IMR-90 (cell line): ENCODE results near the gene HLA-DOB. TPM values are rescaled to one million over a fixed set of nuclear protein-coding genes. Genes with fewer than 3 reads are reported as not detected.

Experiments used
- ATAC-seq: fragments of 200-7000 bp; cut with Tn5 transposase; 2 replicates; pipeline ENCODE4 v1.9.1; 2020; ENCODE audit warnings: low read depth, mild to moderate bottlenecking, moderate library complexity
- Bru-seq: library from RNA; stranded (reverse); fragments of 400-500 nt; gene quantifications from one replicate; lab custom pipeline; 2021; lab: Mats Ljungman, UMichigan
- BruChase-seq, 2 experiments: library from RNA; stranded (reverse); fragments of 400-500 nt; gene quantifications; one replicate each; lab custom pipeline; 2021; lab: Mats Ljungman, UMichigan
- BruUV-seq: library from RNA; stranded (reverse); fragments of 400-500 nt; replicated peaks from 2 replicates; lab custom pipeline; 2021; lab: Mats Ljungman, UMichigan
- CTCF ChIA-PET: fragments of 300-600 bp; formaldehyde crosslinking; extraction: SDS; loops from one replicate; lab custom pipeline; 2021; ENCODE audit warnings: antibody characterized with exemption; lab: Yijun Ruan, JAX
- POLR2A ChIA-PET: fragments of 300-600 bp; sonication (Branson Sonifier 250); formaldehyde crosslinking; loops from one replicate; lab custom pipeline; 2022; ENCODE audit warnings: antibody characterized with exemption; ENCODE audit not compliant: unreplicated experiment; lab: Charles Lee
- DNase-seq: peaks from one replicate; pipeline ENCODE4 v3.0.0; 2013
- H2AFZ ChIP-seq: replicated peaks from 2 replicates; pipeline ENCODE3; 2013; ENCODE audit warnings: low read length, mild to moderate bottlenecking; ENCODE audit not compliant: poor library complexity
- H2AK5ac ChIP-seq: 2 replicates; pipeline ENCODE4 v1.6.1; 2013; ENCODE audit warnings: low read depth, low read length, inconsistent platforms
- H2AK9ac ChIP-seq: replicated peaks from 2 replicates; pipeline ENCODE3; 2013; ENCODE audit warnings: mild to moderate bottlenecking, low read depth, low read length, moderate library complexity; ENCODE audit not compliant: poor library complexity
- H2BK120ac ChIP-seq: 2 replicates; pipeline ENCODE4 v1.6.1; 2013; ENCODE audit warnings: low read depth, low read length, inconsistent platforms
- H2BK15ac ChIP-seq: 3 replicates; pipeline ENCODE4 v1.6.1; 2013; ENCODE audit warnings: low read depth, low read length, inconsistent platforms
- H2BK20ac ChIP-seq: 2 replicates; pipeline ENCODE4 v1.6.1; 2013; ENCODE audit warnings: low read depth, mild to moderate bottlenecking, inconsistent platforms, low read length, moderate library complexity
- H2BK5ac ChIP-seq: 2 replicates; pipeline ENCODE4 v1.6.1; 2013; ENCODE audit warnings: mild to moderate bottlenecking, low read depth, low read length, inconsistent platforms; ENCODE audit not compliant: poor library complexity, severe bottlenecking
- H3K14ac ChIP-seq: replicated peaks from 2 replicates; pipeline ENCODE4 v1.6.1; 2013; ENCODE audit warnings: low read depth, low read length, inconsistent platforms
- H3K18ac ChIP-seq: 2 replicates; pipeline ENCODE4 v1.6.1; 2013; ENCODE audit warnings: low read depth, low read length, control low read depth
- H3K23ac ChIP-seq: 2 replicates; pipeline ENCODE4 v1.6.1; 2013; ENCODE audit warnings: low read depth, low read length, inconsistent platforms
- H3K27ac ChIP-seq: 2 replicates; pipeline ENCODE4 v1.5.1; 2013; ENCODE audit warnings: mild to moderate bottlenecking, control low read depth, low read length; ENCODE audit not compliant: insufficient read depth
- H3K27me3 ChIP-seq: 2 replicates; pipeline ENCODE4 v1.6.1; 2013; ENCODE audit warnings: low read length; ENCODE audit not compliant: control insufficient read depth, insufficient read depth
- H3K36me3 ChIP-seq: 2 replicates; pipeline ENCODE4 v1.6.1; 2013; ENCODE audit warnings: low read length, mixed read lengths; ENCODE audit not compliant: control insufficient read depth, insufficient read depth
- H3K4ac ChIP-seq: 2 replicates; pipeline ENCODE4 v1.6.1; 2013; ENCODE audit warnings: low read depth, low read length, inconsistent platforms
- H3K4me1 ChIP-seq: 2 replicates; pipeline ENCODE4 v1.6.1; 2013; ENCODE audit warnings: low read length, mixed read lengths; ENCODE audit not compliant: control insufficient read depth, insufficient read depth
- H3K4me2 ChIP-seq: 2 replicates; pipeline ENCODE4 v1.6.1; 2013; ENCODE audit warnings: low read depth, mild to moderate bottlenecking, control low read depth, low read length, moderate library complexity
- H3K4me3 ChIP-seq: 2 replicates; pipeline ENCODE4 v1.5.1; 2013; ENCODE audit warnings: low read depth, mild to moderate bottlenecking, control low read depth, low read length, moderate library complexity; ENCODE audit not compliant: insufficient read depth
- H3K56ac ChIP-seq: 2 replicates; pipeline ENCODE4 v1.6.1; 2013; ENCODE audit warnings: low read length, inconsistent platforms; ENCODE audit not compliant: insufficient read depth; ENCODE audit errors: extremely low read depth
- H3K79me1 ChIP-seq, 2 experiments: 2 replicates each; pipeline ENCODE4 v1.6.1; 2013; ENCODE audit warnings: low read length in 2 of 2, inconsistent platforms in 1 of 2, low read depth in 1 of 2
- H3K9ac ChIP-seq: 2 replicates; pipeline ENCODE4 v1.6.1; 2013; ENCODE audit warnings: low read depth, low read length, control low read depth
- H3K9me1 ChIP-seq: 2 replicates; pipeline ENCODE4 v1.6.1; 2013; ENCODE audit warnings: low read length, inconsistent platforms; ENCODE audit not compliant: insufficient read depth
- H3K9me3 ChIP-seq: 2 replicates; pipeline ENCODE4 v1.6.1; 2013; ENCODE audit warnings: low read length; ENCODE audit not compliant: control insufficient read depth, insufficient read depth
- H4K20me1 ChIP-seq: 2 replicates; pipeline ENCODE4 v1.6.1; 2013; ENCODE audit warnings: low read length, inconsistent platforms; ENCODE audit not compliant: insufficient read depth
- H4K5ac ChIP-seq: 2 replicates; pipeline ENCODE4 v1.6.1; 2013; ENCODE audit warnings: mild to moderate bottlenecking, low read depth, low read length, control low read depth
- H4K8ac ChIP-seq, 2 experiments: 2 replicates each; pipeline ENCODE4 v1.6.1; 2013; ENCODE audit warnings: low read depth in 2 of 2, low read length in 2 of 2, control low read depth in 1 of 2, inconsistent platforms in 1 of 2
- H4K91ac ChIP-seq: 2 replicates; pipeline ENCODE4 v1.6.1; 2013; ENCODE audit warnings: low read depth, low read length, inconsistent platforms; ENCODE audit not compliant: insufficient read depth
- RFX5 ChIP-seq: IDR thresholded peaks from 2 replicates; pipeline ENCODE4 v1.8.0; 2012; ENCODE audit warnings: low read depth, mild to moderate bottlenecking, low read length, moderate library complexity
- SMC3 ChIP-seq: fragments of 150-350 bp; IDR thresholded peaks from 2 replicates; pipeline ENCODE4 v1.6.1; 2016; ENCODE audit warnings: low read depth, mild to moderate bottlenecking, antibody characterized with exemption, low read length, moderate library complexity
- WGBS, 2 experiments: methylation state at CpG; one replicate each; pipeline versions ENCODE4 v1.1.5 to v1.1.7; 2013; ENCODE audit warnings: missing lambda C conversion rate in 2 of 2; ENCODE audit not compliant: insufficient read length in 1 of 2; ENCODE audit errors: extremely low coverage in 2 of 2; 5-methylcytosine and 5-hydroxymethylcytosine counted together
- dilution Hi-C: fragments of 300-500 bp; cut with HindIII; formaldehyde crosslinking; loops from one replicate; pipeline ENCODE4 v1.14.3; 2018; ENCODE audit warnings: low sequenced_read_pairs; ENCODE audit not compliant: unreplicated experiment
- in situ Hi-C: fragments of 300-500 bp; cut with MboI; formaldehyde crosslinking; loops from 3 replicates; pipeline ENCODE4 v1.14.3; 2019; ENCODE audit warnings: low sequenced_read_pairs, inconsistent platforms, mixed read lengths
- intact Hi-C: fragments of 100-400 bp; cut with micrococcal nuclease; formaldehyde crosslinking; loops from 2 replicates; pipeline ENCODE4 v1.10.0; 2022
- long read RNA-seq: library from polyadenylated mRNA; unstranded; transcript quantifications from one replicate; pipeline ENCODE4 v2.0.0, GENCODE V29; 2021; ENCODE audit not compliant: unreplicated experiment
- polyA plus RNA-seq, 3 experiments: library from polyadenylated mRNA; depleted of rRNA; stranded (reverse); fragments of >200 nt; gene quantifications; 2 replicates each; pipeline ENCODE4 v1.2.3, GENCODE V29; 2012; ENCODE audit warnings: low replicate concordance in 1 of 3
- total RNA-seq: library from RNA; depleted of rRNA; stranded (reverse); fragments of >200 nt; gene quantifications from 2 replicates; pipeline ENCODE4 v1.2.3, GENCODE V29; 2012; rRNA removed

HLA-DOB gene
- total RNA-seq: 0.28 and 0.36 TPM in 2 replicates
- 1.6 and 2.3 TPM in 2 replicates for polyA plus RNA-seq (2012; rRNA removed)
- 0.20 and 0.48 TPM in 2 replicates for polyA plus RNA-seq (2012; cell fraction: cytosol; rRNA removed)
- polyA plus RNA-seq (2012; cell fraction: nucleus; rRNA removed; ENCODE audit: low replicate concordance): 8.4 and 25.1 TPM in 2 replicates
- percentile 52 among the genes with signal in this experiment for Bru-seq, nascent RNA
- BruChase-seq, experiment 1, labeled RNA remaining after a 6-hour chase: percentile 64 among the genes with signal in this experiment
- BruChase-seq, experiment 2, labeled RNA remaining after a 2-hour chase: percentile 79 among the genes with signal in this experiment
- long read RNA-seq, partial matches to known transcripts: 1 of 1 reads
- long read RNA-seq, other reads (novel, unspliced or antisense): 0 of 1 reads

DNA sequence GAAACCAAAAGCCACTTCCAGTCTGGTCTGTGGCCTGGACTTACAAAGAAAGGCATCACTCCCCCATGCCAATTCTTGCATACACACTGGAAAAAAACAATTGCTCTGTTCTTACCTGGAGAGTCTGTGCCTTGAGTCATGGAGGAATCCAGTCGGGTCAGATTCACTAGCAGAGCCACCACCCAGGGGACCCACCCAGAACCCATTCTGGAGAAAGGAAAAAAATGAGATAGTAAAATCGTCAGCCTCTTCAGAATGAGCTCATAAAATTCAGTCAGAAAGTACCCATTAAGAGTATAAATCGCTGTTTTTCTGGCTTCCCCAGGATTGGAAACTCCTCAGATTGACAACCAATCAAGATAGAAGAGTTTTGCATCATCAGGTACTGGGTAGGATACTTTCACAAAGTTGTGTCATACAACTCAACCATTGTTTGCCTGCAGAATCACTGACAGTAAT, at the start of gene HLA-DOB:
TSS of gene HLA-DOB (minus strand) at position 257 of the 459 bp plus-strand sequence. CDS start at position 206, 51 bp downstream.
- no peak within 1 kb of the TSS for H2AFZ ChIP-seq
- peaks cover 4% of the 10 kb centered on the region; the same call in 1 of the 2 replicates for H3K9me1 ChIP-seq
- H3K4me2 ChIP-seq: no peak within 1 kb of the TSS
- ATAC-seq (no peak), DNase-seq (peak; percentile 10)
- no peak within 1 kb of the TSS for H3K18ac ChIP-seq
- WGBS, 2 experiments: no CpG with 5 or more reads among the region's 3 CpGs
- in situ Hi-C loops: no loop called here
- H3K4me3 ChIP-seq: no peak within 1 kb of the TSS
- H3K9me3 ChIP-seq: no peaks in the 10 kb centered on the region
- no peak within 1 kb of the TSS for H2AK9ac ChIP-seq
- no peak within 1 kb of the TSS for H2AK5ac ChIP-seq
- intact Hi-C loops: no loop called here
- 0 out of 2 replicates have a peak, but pooled peaks cover 1% of the 10 kb centered on the region for H3K27me3 ChIP-seq
- no peaks in the 10 kb centered on the region for H4K20me1 ChIP-seq
- H4K8ac ChIP-seq: no peak within 1 kb of the TSS
- TF ChIP-seq RFX5: peak; percentile 92
- no peak for TF ChIP-seq SMC3
- no peak within 1 kb of the TSS for H2BK15ac ChIP-seq
- no peak within 1 kb of the TSS for H3K14ac ChIP-seq
- H4K91ac ChIP-seq: no peak within 1 kb of the TSS
- H3K56ac ChIP-seq: no peak within 1 kb of the TSS
- H3K23ac ChIP-seq: no peak within 1 kb of the TSS
- H3K9ac ChIP-seq: no peak within 1 kb of the TSS
- no peaks in the 10 kb centered on the region for H3K36me3 ChIP-seq
- CTCF ChIA-PET: no interaction called here
- H4K5ac ChIP-seq: no peak within 1 kb of the TSS
- no peak within 1 kb of the TSS for H3K27ac ChIP-seq
- no peak within 1 kb of the TSS for H2BK120ac ChIP-seq
- no peak within 1 kb of the TSS for H2BK20ac ChIP-seq
- dilution Hi-C loops: no loop called here
- BruUV-seq: no TSS peak
- no peak within 1 kb of the TSS for H3K4ac ChIP-seq
- no peak within 1 kb of the TSS for H2BK5ac ChIP-seq
- no peaks in the 10 kb centered on the region for H3K79me1 ChIP-seq
- peaks cover 5% of the 10 kb centered on the region for H3K4me1 ChIP-seq
- POLR2A ChIA-PET: no interaction called here
